NCI-H510A treated with DMSO at 0.1 percent for 48 hours (cell line): ENCODE data around the gene RMDN3.

Experiments used
- DNase-seq: peaks from one replicate; lab custom pipeline; 2025; lab: John Stamatoyannopoulos, UW

RMDN3 gene, protein sequence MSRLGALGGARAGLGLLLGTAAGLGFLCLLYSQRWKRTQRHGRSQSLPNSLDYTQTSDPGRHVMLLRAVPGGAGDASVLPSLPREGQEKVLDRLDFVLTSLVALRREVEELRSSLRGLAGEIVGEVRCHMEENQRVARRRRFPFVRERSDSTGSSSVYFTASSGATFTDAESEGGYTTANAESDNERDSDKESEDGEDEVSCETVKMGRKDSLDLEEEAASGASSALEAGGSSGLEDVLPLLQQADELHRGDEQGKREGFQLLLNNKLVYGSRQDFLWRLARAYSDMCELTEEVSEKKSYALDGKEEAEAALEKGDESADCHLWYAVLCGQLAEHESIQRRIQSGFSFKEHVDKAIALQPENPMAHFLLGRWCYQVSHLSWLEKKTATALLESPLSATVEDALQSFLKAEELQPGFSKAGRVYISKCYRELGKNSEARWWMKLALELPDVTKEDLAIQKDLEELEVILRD

DNA sequence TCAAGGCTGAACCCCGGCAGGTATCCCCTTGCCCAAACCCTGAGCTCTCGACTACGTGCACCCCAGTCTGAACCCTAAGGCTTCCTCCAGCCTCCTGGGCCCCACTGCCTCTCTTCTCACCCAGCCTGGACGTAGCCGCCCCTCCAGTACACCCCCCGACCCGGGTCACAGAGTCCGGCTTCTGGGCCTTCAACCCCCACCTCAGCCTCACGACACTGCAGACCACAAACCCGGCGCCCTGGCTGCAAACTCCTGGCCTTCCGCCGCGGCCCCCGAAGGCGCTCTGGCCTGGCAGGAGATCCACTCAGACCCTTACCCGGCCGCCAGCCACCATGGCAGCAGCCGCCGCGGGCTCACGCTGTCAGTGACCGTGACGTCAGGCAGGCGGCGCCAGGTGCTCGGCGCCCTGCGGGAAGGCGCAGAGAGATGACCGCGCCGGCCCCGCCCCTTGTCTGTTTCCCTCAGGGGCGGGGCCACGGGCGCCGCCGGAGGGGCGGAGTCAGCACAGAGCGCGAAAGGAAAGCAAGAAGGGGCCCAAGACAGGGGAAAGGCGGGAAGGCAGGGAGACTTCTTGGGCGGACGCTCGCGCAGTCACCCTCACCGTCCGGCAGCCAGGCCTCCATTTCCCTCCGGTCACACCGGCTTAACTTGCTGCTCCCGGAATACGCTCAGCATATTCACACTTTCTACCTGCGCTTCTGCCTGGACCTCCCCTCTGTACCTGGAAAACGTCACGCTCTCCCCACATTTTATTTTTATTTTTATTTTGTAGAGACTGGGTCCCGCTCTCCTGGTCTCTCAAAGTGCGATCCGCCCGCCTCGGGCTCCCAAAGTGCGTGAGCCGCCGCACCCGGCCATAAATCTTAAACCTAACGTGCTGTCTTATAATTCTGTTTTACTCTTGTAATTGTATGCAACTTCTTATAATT, at the start of gene RMDN3:
RMDN3 (minus strand) TSS at position 372 of the 929 bp plus-strand sequence. CDS start 471 bp downstream, outside the sequence.
- peak; percentile 86 for DNase-seq

DNA sequence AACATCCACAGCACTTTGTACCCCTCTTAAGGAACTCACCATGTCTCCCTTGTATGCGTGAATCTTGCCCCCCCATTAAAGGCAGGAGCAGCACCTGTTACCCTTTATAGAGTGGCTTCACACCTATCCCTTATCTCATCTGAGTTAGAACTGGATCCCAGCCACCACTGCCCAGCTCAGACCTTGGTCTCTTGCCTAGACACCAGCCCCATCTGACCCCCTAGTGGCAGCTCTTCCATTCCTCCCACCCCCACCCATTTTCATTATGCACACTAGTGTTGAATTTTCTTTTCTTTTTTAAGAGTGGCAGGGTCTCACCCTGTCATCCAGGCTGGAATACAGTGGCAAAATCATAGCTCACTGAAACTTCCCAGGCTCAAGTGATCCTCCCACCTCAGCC, 48.6 kb upstream of the RMDN3 start:
- no peak for DNase-seq

DNA sequence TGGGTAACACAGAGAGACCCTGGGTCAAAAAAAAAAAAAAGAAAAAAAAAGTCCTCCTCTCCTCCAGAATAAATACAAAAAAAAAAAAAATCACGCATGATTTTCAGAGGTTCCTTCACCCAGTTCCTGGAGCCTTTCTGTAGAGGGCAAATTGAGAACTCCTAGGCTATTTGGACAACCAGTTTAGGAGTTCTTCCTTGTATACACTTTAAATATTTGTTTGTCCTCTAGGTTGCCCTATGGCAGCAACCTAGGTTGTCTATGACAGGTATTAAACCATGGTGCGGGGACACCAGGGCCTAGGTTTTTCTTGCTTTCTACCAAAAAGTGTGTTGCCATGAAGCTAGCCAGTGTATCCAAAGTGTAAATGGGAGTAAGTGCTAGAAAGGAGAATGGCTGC, 48.0 kb upstream of the RMDN3 start:
- no peak for DNase-seq

DNA sequence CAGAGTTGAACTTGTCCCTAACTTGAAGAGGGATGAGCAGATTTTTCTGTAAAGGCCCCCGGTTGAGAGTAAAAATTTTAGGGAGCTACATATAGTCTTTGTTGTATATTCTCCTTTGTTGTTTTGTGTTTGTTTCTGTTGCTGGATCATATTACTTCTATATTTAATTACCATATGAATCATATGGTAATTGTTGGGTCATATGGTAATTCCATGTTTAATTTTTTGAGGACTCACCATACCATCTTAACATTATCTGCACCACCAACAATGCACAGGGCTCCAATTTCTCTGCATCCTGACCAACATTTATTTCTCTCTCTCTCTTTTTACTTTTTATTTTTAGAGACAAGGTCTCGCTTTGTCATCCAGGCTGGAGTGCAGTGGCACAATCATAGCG, 44.5 kb upstream of the RMDN3 start:
- no peak for DNase-seq

DNA sequence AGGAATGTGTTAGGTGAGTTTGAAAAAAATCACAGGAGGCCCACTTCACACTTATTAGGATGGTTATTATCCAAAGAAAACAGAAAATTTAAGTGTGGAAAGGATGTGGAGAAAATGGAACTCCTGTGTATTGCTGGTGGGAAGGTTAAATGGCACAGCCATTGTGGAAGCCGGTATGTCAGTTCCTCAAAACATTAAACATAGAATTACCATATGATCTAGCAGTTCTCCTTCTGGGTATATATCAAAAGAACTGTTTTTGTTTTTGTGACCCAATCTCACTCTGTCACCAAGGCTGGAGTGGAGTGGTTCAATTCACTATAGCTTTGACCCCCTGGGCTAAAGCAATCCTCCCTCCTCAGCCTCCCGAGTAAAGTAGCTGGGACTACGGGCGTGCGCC, 41.5 kb upstream of the RMDN3 start:
- DNase-seq: no peak

DNA sequence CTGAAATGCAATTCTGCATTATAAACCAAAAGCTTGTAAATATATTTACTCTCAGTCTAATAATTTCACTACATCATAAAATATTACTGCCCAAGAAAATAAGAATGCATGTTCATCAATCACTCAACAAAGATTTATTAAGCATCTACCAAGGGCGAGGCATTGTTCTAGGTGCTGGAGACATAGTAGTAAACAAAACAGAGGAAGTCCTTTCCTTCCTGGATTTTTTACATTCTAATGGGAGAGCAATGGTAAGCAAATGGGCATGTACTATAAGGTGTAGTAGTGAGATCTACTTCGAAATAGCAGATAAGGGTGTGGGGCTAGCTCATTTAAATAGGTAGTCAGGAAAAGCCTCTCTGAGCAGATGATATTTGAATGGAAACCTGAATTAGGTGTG, 41.0 kb upstream of the RMDN3 start:
- no peak for DNase-seq

DNA sequence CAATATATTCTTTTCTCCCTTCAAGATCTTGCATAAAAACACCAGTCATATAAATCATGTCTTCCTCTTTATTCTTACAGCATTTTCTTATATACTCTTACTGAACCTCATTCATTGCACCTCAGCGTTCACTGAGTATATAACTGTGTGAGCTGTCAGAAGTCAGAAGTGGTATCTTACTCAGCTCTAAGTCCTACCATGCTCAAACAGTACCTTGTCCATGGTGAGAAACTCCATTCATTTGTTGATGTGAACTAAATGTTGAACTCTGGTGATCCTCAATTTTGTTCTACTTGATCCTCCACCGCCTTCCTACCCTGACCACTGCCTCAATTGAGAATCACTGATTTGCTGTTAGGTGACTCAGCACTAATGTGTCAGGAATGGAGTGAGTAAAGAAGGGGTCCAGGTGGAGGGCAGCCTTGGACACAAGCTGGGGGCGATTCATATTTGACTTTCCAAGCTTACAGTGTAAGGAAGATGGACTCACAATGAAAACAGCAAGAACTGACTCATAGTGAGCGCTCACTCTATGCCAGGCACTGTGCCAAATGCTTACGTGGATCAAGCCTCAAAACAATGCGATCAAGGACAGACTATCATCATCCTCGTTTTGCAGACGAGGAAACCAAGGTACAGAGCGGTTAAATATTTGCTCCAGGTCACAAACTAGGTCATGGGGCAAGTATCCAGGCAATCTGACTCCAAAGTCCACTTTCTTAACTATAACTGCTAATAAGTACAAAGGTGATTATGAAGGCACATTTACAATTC, 38.3 kb upstream of the RMDN3 start:
- peak; percentile 36 for DNase-seq

DNA sequence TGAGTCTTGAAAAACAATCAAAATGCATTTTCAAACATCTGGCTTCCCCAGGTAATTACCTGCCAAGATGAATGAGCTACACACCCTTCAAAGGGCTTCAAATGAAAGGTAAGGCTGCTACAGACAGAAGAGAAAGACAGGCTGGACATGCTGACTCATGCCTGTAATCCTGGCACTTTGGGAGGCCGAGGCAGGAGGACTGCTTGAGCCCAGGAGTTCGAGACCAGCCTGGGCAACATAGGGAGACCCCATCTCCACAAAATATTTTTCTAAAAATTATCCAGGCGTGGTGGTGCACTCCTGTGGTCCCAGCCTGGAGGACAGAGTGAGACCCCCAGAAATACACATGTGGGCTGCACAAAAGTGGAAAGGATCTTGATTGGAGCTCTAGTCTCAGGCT, 37.3 kb upstream of the RMDN3 start:
- no peak for DNase-seq

DNA sequence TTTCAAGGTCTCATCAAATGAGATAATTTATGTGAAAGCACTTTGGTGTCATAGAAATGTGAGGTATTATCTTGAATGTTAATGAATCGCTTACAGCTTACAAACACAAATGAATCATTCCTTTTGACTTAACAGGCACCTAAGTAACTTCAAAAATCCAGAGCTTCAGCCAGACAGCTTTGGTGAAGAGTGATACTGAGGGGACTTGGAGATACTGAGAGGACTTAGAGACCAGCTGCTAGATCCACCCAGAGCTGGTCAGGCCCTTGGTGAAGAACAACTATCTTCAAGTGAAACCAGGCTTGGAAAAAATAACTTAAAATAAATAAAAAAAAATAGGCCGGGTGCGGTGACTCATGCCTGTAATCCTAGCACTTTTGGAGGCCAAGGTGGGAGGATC, 35.7 kb upstream of the RMDN3 start:
- DNase-seq: no peak

DNA sequence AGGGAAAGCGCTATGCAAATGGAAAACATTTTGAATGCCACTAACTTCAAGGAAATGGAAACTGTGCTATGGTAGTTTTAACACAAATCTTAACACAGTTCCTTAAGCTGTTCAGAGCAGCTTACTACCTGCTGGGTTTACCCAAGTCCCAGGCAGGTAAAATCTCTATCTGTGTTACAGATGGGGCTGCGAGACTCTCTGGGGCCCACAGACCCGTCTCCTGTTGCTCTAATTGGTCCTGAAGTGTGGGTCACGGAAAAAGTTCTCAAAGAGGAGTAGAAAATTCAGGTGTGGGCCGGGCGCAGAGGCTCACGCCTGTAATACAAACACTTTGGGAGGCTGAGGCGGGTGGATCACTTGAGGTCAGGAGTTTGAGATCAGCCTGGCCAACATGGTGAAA, 34.9 kb upstream of the RMDN3 start:
- DNase-seq: no peak

DNA sequence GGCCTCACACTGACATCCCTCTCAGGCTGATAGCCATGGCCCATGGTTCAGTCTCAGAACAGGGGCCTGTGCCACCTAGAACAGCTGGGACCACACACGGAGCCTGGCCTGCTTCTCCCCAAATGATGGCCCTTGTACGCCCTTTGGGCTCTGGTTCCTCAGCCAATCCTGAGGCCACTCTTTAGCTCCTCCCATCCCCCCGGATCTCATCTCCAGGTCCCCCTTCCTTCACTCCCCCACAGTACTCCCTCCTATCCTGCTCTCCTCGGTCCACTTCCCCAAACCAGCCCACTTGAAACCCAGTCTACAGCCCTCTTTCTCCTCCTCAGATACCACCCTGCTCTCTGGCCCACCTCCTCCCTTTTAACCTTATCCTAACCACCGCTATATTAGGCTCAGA, 34.1 kb upstream of the RMDN3 start:
- DNase-seq: no peak

DNA sequence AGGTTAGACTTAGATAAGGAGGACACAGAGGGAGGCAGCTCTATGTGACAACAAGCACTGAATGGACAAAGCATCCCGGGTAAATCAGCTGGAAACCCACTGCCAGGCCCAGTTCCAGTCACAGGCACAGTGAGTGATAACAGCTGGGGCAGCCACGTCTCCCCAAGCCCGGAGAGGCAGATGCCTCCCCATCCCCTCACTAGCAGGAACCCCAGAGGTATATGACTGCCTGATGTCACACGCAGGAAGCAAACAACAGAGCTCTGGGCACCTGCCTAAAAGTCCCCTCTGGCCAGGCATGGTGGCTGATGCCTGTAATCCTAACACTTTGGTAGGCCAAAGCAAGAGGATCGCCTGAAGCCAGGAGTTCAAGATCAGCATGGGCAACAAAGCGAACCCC, 32.9 kb upstream of the RMDN3 start:
- DNase-seq: no peak

DNA sequence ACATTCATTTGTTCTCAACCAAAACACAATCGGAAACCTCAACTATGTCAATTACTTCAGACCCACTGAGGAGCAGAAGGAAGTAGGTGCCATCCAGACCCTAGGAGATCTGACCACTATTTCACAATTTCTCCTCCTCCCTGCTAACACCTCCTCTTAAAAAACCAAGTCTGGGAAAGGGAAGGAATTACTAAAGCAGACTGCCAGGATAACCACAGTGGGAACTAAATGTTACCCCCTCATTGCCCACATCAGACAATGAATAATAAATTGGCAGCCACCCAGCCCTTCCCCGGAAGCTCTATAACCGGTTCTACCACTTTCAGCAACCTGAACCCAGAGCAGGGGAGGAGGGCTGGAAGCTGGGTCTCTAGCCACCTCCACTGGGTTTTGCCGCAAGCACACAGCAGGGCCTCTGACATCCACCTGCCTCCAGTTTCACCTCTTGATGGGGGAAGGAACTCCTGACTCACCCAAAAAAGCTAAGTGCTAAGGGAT, 32.3 kb upstream of the RMDN3 start:
- peak; percentile 93 for DNase-seq

DNA sequence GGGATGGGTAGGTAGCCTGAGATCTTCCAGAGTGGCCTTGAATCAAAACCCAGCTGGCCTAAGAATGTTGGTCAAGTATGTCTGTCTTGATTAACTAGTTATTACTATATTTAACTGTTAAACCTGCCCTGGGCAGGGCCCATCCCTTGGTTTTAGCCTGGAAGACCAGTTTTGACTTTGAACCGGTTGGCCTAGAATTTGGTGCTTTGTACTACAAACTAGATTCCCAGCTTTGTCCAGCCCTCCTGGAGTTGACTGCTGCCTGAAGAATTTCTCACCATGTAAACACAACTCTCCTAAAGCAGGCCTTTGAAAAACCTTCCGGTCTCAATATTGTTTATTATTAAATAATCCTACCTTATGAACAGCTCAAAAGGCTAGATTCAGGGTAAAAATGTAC, 30.8 kb upstream of the RMDN3 start:
- DNase-seq: peak; percentile 25

DNA sequence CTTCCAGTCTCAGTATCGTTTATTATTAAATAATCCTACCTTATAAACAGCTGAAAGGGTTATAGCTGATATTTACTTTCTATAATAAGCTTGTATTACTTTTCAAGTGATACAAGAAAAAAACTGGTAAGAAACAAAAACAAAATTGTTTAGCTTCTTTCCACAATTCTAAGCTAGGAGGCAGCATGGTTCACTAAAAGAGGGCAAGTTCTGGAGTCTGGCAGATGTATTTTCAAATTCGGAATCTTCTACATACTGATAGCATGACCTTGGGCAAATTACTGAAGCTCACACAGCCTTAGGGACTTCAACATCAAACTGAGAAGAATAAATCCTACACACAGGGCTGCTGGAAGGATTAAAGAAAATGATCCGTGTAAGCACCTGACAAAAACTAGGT, 30.1 kb upstream of the RMDN3 start:
- no peak for DNase-seq

DNA sequence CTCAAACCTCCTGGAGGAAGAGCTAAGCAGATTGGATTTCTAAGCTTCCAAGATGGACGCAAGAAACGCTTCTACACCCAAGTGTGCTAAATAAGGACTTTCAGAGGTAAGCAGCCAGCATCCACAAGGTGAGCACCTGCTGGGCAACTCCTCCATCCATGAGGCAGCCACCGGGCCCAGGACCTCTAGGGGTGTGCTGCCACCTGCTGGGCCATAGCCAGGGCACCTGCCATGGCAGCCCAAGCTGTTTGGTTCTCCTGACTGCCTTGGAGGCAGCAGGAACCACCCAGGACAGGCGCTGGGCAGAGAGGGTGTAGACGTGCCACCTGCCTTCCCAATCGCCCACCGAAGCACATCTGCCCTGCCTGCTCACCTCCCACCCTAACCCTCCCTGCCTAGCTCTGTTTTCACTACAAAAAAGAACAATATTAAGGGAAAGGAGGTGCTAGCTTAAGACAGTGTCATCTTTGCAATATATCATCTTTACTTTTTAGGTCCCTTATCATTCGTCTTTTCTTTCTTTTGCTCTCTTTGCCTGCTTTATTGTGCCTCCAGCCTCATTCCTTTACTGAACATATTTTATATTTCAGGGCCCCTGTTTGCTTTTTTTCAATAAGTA, 27.7 kb upstream of the RMDN3 start:
- DNase-seq: peak; percentile 34

DNA sequence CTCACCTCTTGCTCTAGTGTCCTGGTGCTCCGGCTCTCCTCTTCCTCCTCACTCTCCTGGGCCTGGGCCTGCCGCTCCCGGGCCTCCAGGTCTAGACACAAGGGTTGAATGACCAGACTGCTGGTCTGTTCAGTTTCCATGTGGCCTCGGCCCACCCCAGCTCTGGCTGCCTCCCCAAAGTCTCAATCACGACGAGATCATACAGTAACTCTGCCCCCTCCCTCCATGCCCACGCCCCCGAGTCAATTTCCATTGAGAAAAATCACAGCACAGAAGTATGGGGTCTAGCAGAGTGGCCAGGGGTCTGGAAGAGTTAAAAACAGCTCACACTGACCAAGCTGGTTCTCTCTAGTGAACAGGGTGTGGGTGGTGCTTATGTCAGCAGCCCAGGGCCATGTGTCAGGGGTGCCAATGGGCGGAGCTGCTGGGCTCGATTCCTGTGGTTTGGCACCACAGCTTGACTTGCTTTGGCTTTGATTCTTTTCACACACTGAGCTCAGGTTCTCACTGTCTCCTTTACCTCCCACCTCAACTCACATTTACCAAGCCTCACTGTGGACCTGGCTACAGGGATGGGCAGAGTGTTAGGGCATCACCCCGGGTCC, 21.6 kb upstream of the RMDN3 start:
- no peak for DNase-seq

DNA sequence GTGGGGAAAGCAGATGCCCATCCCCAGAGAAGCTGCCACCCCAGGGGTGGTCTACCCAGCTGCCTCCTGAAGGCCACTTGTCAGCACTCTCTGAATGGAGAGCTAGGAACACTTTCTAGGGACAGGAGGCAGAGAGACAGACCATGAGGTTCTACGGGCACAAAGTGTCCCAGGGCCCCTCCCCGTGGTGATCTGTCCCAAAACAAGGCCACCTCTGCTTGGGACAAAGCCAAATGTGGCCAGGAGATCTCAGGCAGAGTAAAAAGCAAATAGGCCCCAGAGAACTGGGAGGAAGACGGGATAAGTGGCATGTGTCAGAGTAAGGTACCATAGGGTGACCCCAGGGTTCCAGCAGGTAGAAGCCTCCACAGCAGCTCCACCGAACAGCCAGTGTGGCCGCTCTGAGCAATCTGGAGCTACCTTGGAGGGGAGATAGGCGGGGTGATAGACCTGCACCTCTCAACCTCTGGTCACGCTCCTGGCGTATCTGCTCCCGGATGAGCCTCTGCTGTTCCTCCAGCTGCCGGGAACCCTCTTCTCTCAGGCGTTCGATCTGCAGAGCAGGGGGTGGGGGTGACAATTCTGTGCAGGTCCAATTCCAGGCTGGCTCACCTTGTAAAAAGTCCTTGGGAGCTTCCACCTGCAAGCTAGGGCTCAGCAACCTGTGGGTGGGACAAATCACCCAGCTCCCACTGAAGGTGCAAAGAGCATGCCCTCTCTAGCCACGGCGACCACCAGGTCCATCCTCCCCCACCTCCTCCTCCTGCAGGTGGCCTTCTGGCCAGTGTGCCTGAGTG, 20.9 kb upstream of the RMDN3 start:
- DNase-seq: no peak

DNA sequence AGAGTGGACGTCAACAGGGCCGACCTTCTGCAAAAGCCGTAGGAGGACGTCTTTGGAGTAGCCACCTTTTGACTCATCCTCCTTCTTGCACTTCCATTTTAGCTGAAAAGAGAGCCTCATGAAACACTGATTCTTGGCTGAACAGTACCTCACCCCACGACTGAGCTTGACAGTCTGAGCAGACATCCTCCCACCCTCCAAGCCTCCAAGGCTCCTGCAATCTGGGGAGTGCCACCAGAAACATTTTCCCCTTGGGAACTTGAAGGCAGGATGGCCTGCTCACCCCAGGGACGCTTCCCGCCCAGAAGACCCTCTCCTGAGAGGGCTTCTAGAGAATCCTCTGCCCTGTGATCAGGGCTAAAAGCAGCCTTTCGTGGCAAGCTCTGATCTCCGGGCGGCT, 20.0 kb upstream of the RMDN3 start:
- no peak for DNase-seq

DNA sequence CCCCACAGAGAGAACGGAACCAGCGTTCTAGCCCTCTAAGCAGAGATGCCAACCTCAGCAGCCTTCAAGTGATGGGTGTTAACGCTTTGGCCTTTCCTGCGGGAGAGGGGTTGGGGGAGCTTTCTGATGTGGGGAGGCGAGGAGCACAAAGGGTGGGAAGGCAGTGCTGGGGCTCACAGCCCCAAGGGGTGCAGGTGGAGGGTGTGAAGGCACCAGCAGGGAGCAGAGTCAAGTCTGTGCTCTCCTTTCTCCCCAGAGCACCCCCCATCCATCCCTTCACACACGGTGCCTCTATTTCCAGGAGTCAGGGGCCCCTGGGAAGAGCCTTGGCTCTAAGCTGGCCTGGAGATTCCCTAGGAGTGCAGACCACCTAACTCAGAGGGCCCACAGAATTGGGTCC, 18.8 kb upstream of the RMDN3 start:
- DNase-seq: no peak
